HepG2 (cell line): Measurements from ENCODE around the gene BARX2. TPM values are rescaled to one million over a fixed set of nuclear protein-coding genes. Genes with fewer than 3 reads are reported as not detected.

Experiments
- ATAC-seq: fragments of 200-7000 bp; cut with Tn5 transposase; 3 replicates; pipeline ENCODE4 v1.9.1; 2020; ENCODE audit warnings: mild to moderate bottlenecking, moderate library complexity
- BruUV-seq: library from RNA; stranded (reverse); fragments of 400-500 nt; replicated peaks from 2 replicates; lab custom pipeline; 2021; lab: Mats Ljungman, UMichigan
- CTCF ChIA-PET: fragments of 300-600 bp; formaldehyde crosslinking; extraction: SDS; loops from one replicate; lab custom pipeline; 2021; ENCODE audit warnings: low total read pairs, inconsistent platforms, low intra/inter-chr PET ratio; lab: Yijun Ruan, JAX
- POLR2A ChIA-PET: fragments of 350-600 bp; sonication (Branson Sonifier 250); formaldehyde crosslinking; loops from one replicate; lab custom pipeline; 2020; ENCODE audit warnings: antibody characterized with exemption, inconsistent platforms; lab: Yijun Ruan, JAX
- DNase-seq: peaks from one replicate; pipeline ENCODE4 v3.0.0-alpha.2; 2015; ENCODE audit warnings: low spot score
- FAIRE-seq: peaks from 3 replicates; lab custom pipeline; 2011; peaks lifted over from hg19 to GRCh38; lab: Jason Lieb, UNC
- H2AFZ ChIP-seq: one replicate; pipeline ENCODE4 v1.6.1; 2011; ENCODE audit warnings: low read length, inconsistent platforms
- H3K27ac ChIP-seq: fragments of 300-600 bp; 3 replicates; pipeline ENCODE4 v1.8.0; 2011; ENCODE audit warnings: mixed run types, mild to moderate bottlenecking, mixed read lengths, low read length, inconsistent platforms; ENCODE audit not compliant: insufficient read depth; ENCODE audit errors: extremely low read length
- H3K27me3 ChIP-seq, 2 experiments: fragments of 200-600 bp in 1 of 2; 2 replicates in 1 of 2; 3 replicates in 1 of 2; pipeline versions ENCODE4 v1.6.0 to v1.8.0; 2011; ENCODE audit warnings: low read length in 2 of 2, mild to moderate bottlenecking in 2 of 2, moderate library complexity in 2 of 2, inconsistent platforms in 1 of 2; ENCODE audit not compliant: insufficient read depth in 2 of 2, control insufficient read depth in 1 of 2
- H3K36me3 ChIP-seq, 2 experiments: fragments of 200-600 bp in 1 of 2; replicated peaks in 1 of 2; 2 replicates in 1 of 2; 3 replicates in 1 of 2; pipeline versions ENCODE4 v1.5.1 to v1.8.0; 2011; ENCODE audit warnings: low read length in 2 of 2, inconsistent platforms in 1 of 2; ENCODE audit not compliant: insufficient read depth in 2 of 2, control insufficient read depth in 1 of 2
- H3K4me1 ChIP-seq: 2 replicates; pipeline ENCODE4 v1.5.1; 2012; ENCODE audit warnings: low read length, inconsistent platforms; ENCODE audit not compliant: insufficient read depth
- H3K4me2 ChIP-seq: 2 replicates; pipeline ENCODE4 v1.6.0; 2011; ENCODE audit warnings: low read depth, low read length, inconsistent platforms
- H3K4me3 ChIP-seq, 3 experiments: fragments of 200-600 bp in 1 of 3; sonication (generic), shearing (Covaris generic) in 1 of 3; replicated peaks in 1 of 3; 2 replicates each; pipeline ENCODE4 v1.5.1; 2011 to 2016; ENCODE audit warnings: low read length in 3 of 3, inconsistent platforms in 2 of 3, low read depth in 2 of 3, mild to moderate bottlenecking in 2 of 3, control low read depth in 1 of 3, mixed read lengths in 1 of 3; ENCODE audit not compliant: insufficient read depth in 1 of 3
- H3K79me2 ChIP-seq: one replicate; pipeline ENCODE4 v1.6.1; 2011; ENCODE audit warnings: low read length, inconsistent platforms; ENCODE audit not compliant: insufficient read depth
- H3K9ac ChIP-seq: 2 replicates; pipeline ENCODE4 v1.6.0; 2011; ENCODE audit warnings: mild to moderate bottlenecking, low read depth, low read length, inconsistent platforms; ENCODE audit not compliant: insufficient read depth
- H3K9me3 ChIP-seq: 2 replicates; pipeline ENCODE4 v1.5.1; 2012; ENCODE audit warnings: mild to moderate bottlenecking, low read length
- H4K20me1 ChIP-seq: 2 replicates; pipeline ENCODE4 v1.6.0; 2011; ENCODE audit warnings: inconsistent platforms, mild to moderate bottlenecking, low read length, moderate library complexity; ENCODE audit not compliant: insufficient read depth
- CAMTA2 ChIP-seq: sonication (generic); formaldehyde crosslinking; IDR thresholded peaks from 2 replicates; pipeline ENCODE4 v1.4.0; 2020; ENCODE audit warnings: mild to moderate bottlenecking, missing genetic modification reagents, borderline replicate concordance
- GTF2F1 ChIP-seq: fragments of 150-350 bp; IDR thresholded peaks from 2 replicates; pipeline ENCODE4 v1.6.1; 2014; ENCODE audit warnings: low read length
- KDM2A ChIP-seq: sonication (generic); formaldehyde crosslinking; IDR thresholded peaks from 2 replicates; pipeline ENCODE4 v1.4.0; 2020; ENCODE audit warnings: low read depth, missing genetic modification reagents, borderline replicate concordance
- KLF13 ChIP-seq: sonication (generic); formaldehyde crosslinking; IDR thresholded peaks from 2 replicates; pipeline ENCODE4 v1.4.0; 2020; ENCODE audit warnings: mild to moderate bottlenecking, missing genetic modification reagents
- MEF2D ChIP-seq: sonication (generic); formaldehyde crosslinking; IDR thresholded peaks from 2 replicates; pipeline ENCODE4 v1.5.1; 2020; ENCODE audit warnings: mild to moderate bottlenecking, missing genetic modification reagents
- NFRKB ChIP-seq: fragments of 450-650 bp; IDR thresholded peaks from 2 replicates; pipeline ENCODE4 v1.6.1; 2017
- PITX1 ChIP-seq: sonication (generic); formaldehyde crosslinking; IDR thresholded peaks from 2 replicates; pipeline ENCODE4 v1.5.1; 2020; ENCODE audit warnings: mild to moderate bottlenecking, missing genetic modification reagents
- RBM39 ChIP-seq: fragments of 200-400 bp; formaldehyde crosslinking; IDR thresholded peaks from one replicate; pipeline ENCODE4 v1.6.1; 2018; ENCODE audit warnings: antibody characterized with exemption, mild to moderate bottlenecking, low read depth, low read length; ENCODE audit not compliant: poor library complexity, severe bottlenecking
- SP2 ChIP-seq: sonication (generic); formaldehyde crosslinking; IDR thresholded peaks from 2 replicates; pipeline ENCODE4 v1.5.1; 2020; ENCODE audit warnings: mild to moderate bottlenecking, missing genetic modification reagents
- TCF12 ChIP-seq, 2 experiments: fragments of 450-650 bp in 1 of 2; sonication (generic) in 1 of 2; formaldehyde crosslinking in 1 of 2; IDR thresholded peaks; 2 replicates each; pipeline versions ENCODE4 v1.6.1 to v1.8.0; 2017 to 2022; ENCODE audit warnings: antibody characterized with exemption in 1 of 2, mild to moderate bottlenecking in 1 of 2, missing genetic modification reagents in 1 of 2, moderate library complexity in 1 of 2
- WGBS: methylation state at CpG from one replicate; pipeline ENCODE4 v1.1.6; 2017; ENCODE audit warnings: low lambda C conversion rate; 5-methylcytosine and 5-hydroxymethylcytosine counted together
- in situ Hi-C: cut with HindIII; loops from 2 replicates; pipeline ENCODE4 v1.10.0; 2017; ENCODE audit warnings: low pct_unique_long_range_greater_than_20kb; ENCODE audit not compliant: extremely low pct_ligation_motif_present
- intact Hi-C: fragments of 100-400 bp; cut with micrococcal nuclease; formaldehyde crosslinking; loops from one replicate; pipeline ENCODE4 v1.10.0; 2022; ENCODE audit not compliant: unreplicated experiment
- polyA plus RNA-seq, 8 experiments: library from polyadenylated mRNA; depleted of rRNA in 3 of 8; stranded (reverse) in 7 of 8; unstranded in 1 of 8; fragments of >200 nt; fragmentation: Illumina TruSeq in 4 of 8; extraction: Trizol in 4 of 8; gene quantifications; 2 replicates each; pipeline versions ENCODE4 v1.2.1 to v1.2.3, GENCODE V29; 2011 to 2016; ENCODE audit warnings: low read depth in 4 of 8, missing spikeins in 1 of 8, mixed read lengths in 1 of 8; ENCODE audit not compliant: insufficient read depth in 1 of 8
- total RNA-seq, 5 experiments: library from RNA; depleted of rRNA; stranded (reverse); fragments of >200 nt; fragmentation: Illumina TruSeq; extraction: Trizol; gene quantifications; 2 replicates each; pipeline ENCODE4 v1.2.3, GENCODE V29; 2016; ENCODE audit warnings: low read depth in 1 of 5

BARX2 gene
- total and polyA plus RNA-seq, 2 of the 13 experiments (the other 11 are each of a cell fraction or from before 2014, with no cell fraction given), result not detected

DNA sequence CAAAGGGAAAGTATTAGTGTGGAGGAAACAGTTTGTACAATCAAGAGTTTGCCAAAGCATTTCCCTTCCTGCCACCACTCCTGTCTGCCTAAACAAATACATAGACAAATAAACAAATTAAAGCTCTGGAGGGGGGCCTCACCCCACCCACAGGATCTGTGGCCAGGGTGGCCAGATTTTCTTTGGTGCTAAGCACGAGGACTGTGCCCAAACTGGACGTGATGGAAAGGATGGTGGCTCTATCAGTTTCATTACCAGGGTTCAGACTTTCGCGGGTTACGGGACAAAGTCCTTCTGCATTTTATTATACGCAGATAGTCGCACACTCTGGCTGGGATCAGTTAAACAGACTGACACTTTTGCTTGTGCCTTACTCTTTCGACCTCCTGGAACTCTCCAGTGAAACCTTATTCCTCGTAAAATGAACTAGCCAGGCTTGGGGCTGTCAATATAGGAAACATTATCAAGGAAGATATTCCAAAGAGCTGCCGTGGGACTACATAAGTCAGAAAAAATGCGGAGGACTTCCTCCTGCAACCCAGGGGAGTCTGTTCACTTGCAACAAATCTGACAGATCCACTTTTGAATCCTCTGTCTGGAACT, 11.2 kb downstream of the BARX2 start:
- Histone ChIP-seq H3K36me3 (no peaks in the 10 kb centered on the region), H3K9ac (no peak overlapping the region), H3K27me3 (peaks cover 3 to 16% of the 10 kb centered on the region in 2 experiments; a peak in 3 of 5 replicates), H3K27ac (no peak overlapping the region), H2AFZ (no peak overlapping the region), H3K4me3 (no peak overlapping the region), H3K79me2 (no peaks in the 10 kb centered on the region), H4K20me1 (no peaks in the 10 kb centered on the region), H3K4me2 (no peak overlapping the region), H3K9me3 (no peaks in the 10 kb centered on the region), H3K4me1 (peaks cover 4% of the 10 kb centered on the region)
- BruUV-seq, result no TSS peak
- whole genome bisulfite sequencing, result 0% methylated on average over 11 of the region's 11 CpGs
- POLR2A ChIA-PET, result no interaction called here
- ATAC-seq, result no peak
- CTCF ChIA-PET, result no interaction called here
- in situ Hi-C loops (no loop called here), intact Hi-C loops (no loop called here)
- no peak for FAIRE-seq
- TF ChIP-seq CAMTA2 (CRISPR knock-in tag) (no peak), NFRKB (no peak), SP2 (CRISPR knock-in tag) (no peak), KLF13 (CRISPR knock-in tag) (no peak), RBM39 (no peak), GTF2F1 (no peak), TCF12 (IDR thresholded peaks at IDR 0.05) (no peak), TCF12 (CRISPR knock-in tag; IDR thresholded peaks at IDR 0.05) (no peak), PITX1 (CRISPR knock-in tag) (no peak), KDM2A (CRISPR knock-in tag) (no peak), MEF2D (CRISPR knock-in tag) (no peak)
- no peak for DNase-seq
